K562 treated with DMSO at 1 percent for 24 hours (cell line): ENCODE data around the gene GP1BA. TPM values are rescaled to one million over a fixed set of nuclear protein-coding genes. Genes with fewer than 3 reads are reported as not detected.

Experiments used
- total RNA-seq: library from RNA; unstranded; fragments of 300-600 nt; gene quantifications from 2 replicates; pipeline ENCODE4 v1.2.3, GENCODE V29; 2022; ENCODE audit warnings: low read depth; ENCODE audit not compliant: insufficient read depth

The GP1BA gene
- total RNA-seq = 0.86 and 1.1 TPM in 2 replicates

DNA sequence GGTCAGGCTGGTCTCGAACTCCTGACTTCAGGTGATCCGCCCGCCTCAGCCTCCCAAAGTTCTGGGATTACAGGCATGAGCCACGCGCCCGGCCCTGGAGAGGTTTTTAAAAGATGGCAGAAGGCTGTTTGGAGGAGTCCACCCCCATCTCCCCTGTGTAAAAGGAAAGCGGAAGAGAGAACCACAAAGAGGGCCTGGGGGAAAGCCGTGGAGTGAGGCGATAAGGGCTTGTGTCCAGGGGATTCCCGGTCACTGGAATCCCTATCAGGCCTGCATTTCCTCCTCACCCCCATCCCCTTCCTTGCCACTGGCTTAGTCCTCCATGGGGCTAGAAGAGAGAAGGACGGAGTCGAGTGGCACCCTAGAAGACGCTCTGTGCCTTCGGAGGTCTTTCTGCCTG, at the start of gene GP1BA:
Gene GP1BA, plus strand, starts transcription at position 315 of the 400 bp plus-strand sequence. CDS start 328 bp downstream, outside the sequence.

DNA sequence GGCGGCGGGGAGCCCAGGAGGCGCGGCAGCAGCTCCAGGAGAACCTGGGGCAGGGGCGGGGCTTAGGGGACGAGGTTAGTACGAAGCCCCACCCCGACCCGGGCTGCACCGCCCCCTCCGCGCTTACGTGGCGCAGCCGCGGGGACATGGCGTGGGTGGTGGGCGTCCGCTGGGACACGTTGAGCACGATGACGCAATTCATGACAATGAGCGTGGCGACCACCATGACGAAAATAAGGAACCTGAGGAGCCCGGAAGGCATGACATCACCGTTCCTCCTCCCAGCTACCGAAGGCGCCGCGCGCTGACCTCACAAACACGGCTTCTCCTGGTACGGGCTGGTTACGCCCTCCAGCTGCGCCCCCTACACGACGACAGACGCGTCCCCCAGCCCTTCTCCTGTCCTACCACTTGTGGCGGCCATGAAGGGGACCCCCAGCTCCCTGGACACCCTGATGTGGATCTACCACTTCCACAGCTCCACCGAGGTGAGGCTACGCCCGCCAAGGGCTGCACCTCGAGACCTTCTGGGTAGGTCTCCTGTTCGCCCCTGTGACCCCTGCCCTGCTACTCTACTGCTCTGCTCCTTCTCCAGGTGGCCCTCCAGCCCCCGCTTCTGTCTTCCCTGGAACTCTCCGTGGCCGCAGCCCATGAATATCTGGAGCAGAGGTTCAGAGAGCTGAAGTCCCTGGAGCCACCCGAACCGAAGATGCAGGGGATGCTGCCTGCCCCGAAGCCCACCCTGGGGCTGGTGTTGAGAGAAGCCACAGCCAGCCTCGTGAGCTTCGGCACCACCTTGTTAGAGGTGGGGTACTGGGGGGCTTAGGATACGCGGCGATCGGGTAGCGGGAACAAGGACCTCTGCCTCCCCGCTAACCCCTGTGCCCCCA, 32.5 kb upstream of the GP1BA start, which contains the start of gene C17orf107:
Gene C17orf107, plus strand, starts transcription at position 196 of the 890 bp plus-strand sequence. Its CDS starts 227 bp downstream, at position 423.

DNA sequence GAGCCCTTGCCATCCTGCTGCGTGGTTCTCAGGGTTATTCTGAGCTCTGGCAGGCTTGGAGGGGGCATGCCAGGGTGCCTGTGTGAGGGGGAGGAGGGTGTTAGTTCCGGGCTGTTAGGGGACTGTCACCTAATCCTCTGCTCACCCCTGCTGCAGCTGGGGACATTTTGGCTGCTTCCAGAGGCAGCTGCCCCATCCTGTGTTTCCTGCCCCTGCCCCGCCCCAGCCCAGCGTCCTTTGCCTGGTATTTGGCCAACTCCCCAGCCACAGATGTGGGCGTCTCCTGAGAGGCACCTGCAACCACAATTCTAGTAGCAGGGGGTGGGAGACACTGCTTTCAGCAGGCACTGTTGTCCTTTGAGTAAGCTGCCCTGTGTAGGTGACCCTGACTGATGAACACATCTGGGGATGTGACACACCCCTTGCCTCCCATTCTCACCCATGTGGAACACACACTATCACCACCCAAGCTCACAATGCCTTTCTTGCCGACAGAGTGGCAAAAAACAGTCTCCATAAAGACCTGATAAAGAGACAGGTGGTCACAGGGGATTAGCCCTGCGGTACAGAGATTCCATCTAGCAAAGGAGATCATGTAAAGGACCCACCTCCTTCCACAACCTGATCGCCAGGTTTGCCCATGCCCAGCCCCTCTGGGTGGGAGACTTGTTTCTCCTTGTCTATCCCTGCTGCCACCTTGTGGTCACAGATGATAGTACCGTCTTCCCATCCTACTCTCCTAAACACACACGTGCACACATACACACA, 28.8 kb upstream of the GP1BA start, which contains the start of gene CHRNE:
Gene CHRNE, minus strand, starts transcription at position 48 of the 768 bp plus-strand sequence. Its CDS starts 35 bp downstream, at position 13.

DNA sequence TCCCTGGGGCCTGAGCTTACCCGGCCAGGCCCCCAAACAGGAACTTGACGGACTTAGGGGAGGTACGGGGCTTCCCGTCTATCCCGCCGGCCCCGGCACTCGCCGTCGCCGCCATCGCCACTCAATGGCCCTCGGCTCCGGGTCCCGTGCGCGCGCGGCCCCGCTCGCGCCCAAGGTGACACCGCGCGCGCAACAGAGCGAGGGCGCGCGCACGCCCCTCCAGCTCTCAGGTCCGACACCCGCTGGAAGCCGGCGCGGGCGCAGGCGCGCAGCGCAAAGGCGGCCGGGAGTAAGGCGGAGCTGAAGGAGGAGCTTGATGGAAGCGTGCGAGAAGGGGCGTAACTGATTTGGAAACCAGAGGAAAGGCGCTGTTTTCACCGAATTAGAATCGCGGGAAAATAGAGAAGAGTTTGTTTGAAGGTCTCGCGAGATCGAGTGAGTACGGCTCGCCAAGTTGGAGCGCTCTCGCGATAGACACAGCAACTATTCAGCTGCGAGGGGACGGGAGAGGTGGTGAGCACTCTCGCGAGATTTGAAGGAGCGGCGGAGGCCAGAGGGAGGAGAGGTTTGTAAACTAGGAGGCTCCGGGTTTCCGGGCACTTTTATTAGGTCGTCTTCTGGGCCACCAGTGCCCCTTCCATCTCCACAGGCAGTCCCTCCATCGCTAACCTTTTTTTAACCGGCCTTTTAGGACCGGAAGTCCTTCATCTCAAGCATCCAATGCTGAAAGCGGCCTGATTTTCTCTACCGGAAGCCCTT, 7.9 kb downstream of the GP1BA start, which contains the start of the genes RNF167 and SLC25A11:
Gene RNF167, plus strand, starts transcription at position 473 of the 759 bp plus-strand sequence. CDS start 642 bp downstream, outside the sequence.
Gene SLC25A11, minus strand, starts transcription at position 251 of the 759 bp plus-strand sequence. Its CDS starts 136 bp downstream, at position 115.

DNA sequence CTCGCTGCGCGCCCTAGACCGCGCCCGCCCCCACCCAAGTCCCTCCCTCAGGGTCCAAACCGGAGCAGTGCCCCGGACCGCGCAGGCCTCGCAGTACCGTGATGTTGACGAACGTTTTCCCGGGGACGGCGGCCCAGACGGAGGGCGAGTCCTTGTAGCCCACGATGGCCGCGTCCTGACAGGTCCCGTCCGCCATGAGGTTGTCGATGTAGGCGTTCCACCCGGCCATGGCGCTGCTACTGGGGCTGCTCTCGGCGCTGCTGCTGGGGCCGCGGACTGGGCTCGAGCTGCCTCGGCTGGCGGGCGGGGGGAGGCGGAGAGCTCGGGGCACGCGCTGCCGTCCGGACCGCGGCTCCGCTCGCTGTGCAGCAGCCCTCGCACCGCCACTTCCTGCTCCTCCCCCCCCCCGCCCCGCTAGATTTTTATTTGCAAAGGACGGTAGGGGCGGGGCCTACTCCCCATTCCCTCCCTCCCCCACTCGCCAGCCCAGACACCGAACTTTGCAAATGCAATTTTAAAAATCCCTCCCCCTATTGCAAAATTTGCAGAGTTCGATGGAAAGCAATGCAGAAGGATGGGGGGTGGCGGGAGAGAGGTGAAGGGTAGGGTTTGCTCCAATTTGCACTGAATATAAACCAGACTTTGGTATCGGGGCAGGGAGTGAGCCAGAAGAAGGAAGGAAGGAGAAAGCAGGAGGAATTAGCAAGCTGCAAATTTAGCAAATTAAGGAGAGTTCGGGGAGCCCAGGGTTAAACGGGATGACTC, 16.3 kb downstream of the GP1BA start, which contains the start of gene PFN1:
Gene PFN1, minus strand, starts transcription at position 365 of the 765 bp plus-strand sequence. Its CDS starts 136 bp downstream, at position 229.

DNA sequence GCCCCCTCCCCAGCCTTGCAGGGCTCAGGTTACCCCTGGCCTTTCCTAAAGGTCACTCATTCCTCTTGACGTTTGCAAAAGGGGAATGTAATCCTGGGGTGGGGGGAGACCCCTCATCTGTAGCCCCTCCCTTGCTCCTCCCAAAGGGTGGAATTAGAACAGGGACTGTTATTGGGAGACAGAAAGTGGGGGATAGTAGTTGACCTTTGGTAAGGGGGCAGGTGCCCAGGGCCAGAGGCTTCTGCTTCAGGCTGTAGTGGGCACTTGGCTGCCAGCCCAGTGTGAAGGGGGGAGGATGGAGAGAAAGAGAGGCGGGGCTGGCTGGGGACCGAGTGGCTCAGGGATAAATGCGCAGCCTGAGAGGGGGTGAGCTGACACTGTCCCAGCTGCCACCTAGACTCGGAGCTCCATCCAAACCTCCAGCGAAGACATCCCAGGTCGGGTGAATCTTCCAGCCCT, 18.7 kb downstream of the GP1BA start, which contains the start of gene ENO3:
Gene ENO3, plus strand, starts transcription at position 374 of the 459 bp plus-strand sequence. CDS start 711 bp downstream, outside the sequence.

DNA sequence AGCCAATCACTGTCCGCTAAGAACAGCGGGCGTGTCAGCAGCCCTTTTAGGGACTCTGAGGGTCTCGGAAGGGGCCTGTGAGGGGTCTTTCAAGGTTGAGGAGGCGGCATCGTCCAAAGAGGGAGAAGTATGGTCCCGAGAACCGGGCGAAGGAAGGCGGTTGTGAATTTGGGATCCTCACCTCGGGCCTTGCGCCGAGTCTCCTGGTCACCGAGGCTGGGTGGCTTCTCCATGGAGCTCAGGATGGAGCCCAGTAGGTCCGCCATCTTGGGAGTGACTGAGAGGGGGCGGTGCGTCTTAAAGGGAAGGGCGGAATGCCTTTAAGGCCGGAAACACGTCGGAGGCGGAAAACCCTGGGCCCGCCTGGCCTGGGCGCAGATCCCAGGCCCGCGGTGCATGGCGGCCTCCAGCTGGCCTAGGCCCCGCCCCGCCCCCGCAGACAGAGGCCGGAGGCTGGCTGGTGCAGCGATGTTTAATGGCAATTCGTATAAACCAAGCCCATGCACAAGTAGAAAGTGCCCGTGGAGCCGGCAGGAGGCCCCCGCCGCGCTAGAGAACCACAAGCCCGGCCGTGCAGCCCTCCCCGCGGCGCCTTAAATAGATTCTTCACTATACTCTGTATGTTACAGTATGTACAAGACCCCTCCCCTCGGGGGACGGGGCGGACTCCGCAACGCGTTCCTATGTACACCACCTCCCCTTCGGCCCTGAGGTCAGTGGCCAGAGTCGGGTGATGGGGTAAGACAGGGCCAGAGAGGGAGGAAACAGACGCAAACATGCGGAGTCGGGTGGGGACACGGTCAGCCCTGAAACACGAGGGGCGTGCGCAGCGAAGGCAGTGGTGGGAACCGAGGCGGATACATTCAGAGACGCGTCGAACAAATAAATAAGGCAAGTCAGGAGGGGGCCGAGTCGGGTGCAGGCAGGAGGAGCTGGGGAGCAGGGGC, 35.7 kb downstream of the GP1BA start, which contains the start of gene SPAG7:
Gene SPAG7, minus strand, starts transcription at position 279 of the 947 bp plus-strand sequence. Its CDS starts 13 bp downstream, at position 266.

Other genes starting within 250 kb of the GP1BA start
- gene PELP1, start 228.1 kb upstream of the GP1BA start, total RNA-seq = 52.3 and 54.2 TPM in 2 replicates
- gene ARRB2, start 221.6 kb upstream of the GP1BA start, total RNA-seq = 26.7 and 34.6 TPM in 2 replicates
- 10.4 and 13.5 TPM in 2 replicates for gene MED11, start 200.8 kb upstream of the GP1BA start, total RNA-seq
- not detected in 2 replicates for gene ZMYND15, start 192.4 kb upstream of the GP1BA start, total RNA-seq
- gene CXCL16, start 192.3 kb upstream of the GP1BA start, total RNA-seq = 1.6 and 2.9 TPM in 2 replicates
- not detected in 2 replicates for gene TM4SF5, start 160.4 kb upstream of the GP1BA start, total RNA-seq
- 1.9 TPM in 1 of 2 replicates, not detected in the other for gene VMO1, start 145.9 kb upstream of the GP1BA start, total RNA-seq
- gene GLTPD2, start 143.3 kb upstream of the GP1BA start, total RNA-seq = 1.3 TPM in 1 of 2 replicates, not detected in the other
- 162 and 175 TPM in 2 replicates for gene PSMB6, start 136.1 kb upstream of the GP1BA start, total RNA-seq
- gene PLD2, start 125.1 kb upstream of the GP1BA start, total RNA-seq = 8.9 and 9.0 TPM in 2 replicates
- gene MINK1, start 98.9 kb upstream of the GP1BA start, total RNA-seq = 30.9 and 35.6 TPM in 2 replicates
- 0.17 and 0.43 TPM in 2 replicates for gene C17orf107, start 32.7 kb upstream of the GP1BA start, total RNA-seq
- gene CHRNE, start 29.2 kb upstream of the GP1BA start, total RNA-seq = 0.15 TPM in 1 of 2 replicates, not detected in the other
- gene SLC25A11, start 7.8 kb downstream of the GP1BA start, total RNA-seq = 84.5 and 100 TPM in 2 replicates
- 46.4 and 53.2 TPM in 2 replicates for gene RNF167, start 8.0 kb downstream of the GP1BA start, total RNA-seq
- 624 and 626 TPM in 2 replicates for gene PFN1, start 16.3 kb downstream of the GP1BA start, total RNA-seq
- 9.5 and 10.7 TPM in 2 replicates for gene ENO3, start 18.8 kb downstream of the GP1BA start, total RNA-seq
- gene SPAG7, start 35.5 kb downstream of the GP1BA start, total RNA-seq = 41.3 and 42.4 TPM in 2 replicates
- gene CAMTA2, start 55.4 kb downstream of the GP1BA start, total RNA-seq = 23.3 and 26.0 TPM in 2 replicates
- gene INCA1, start 65.2 kb downstream of the GP1BA start, total RNA-seq = 0.35 TPM in 1 of 2 replicates, not detected in the other
- 15.5 and 16.9 TPM in 2 replicates for gene KIF1C, start 65.7 kb downstream of the GP1BA start, total RNA-seq
- not detected in 2 replicates for gene SLC52A1, start 103.1 kb downstream of the GP1BA start, total RNA-seq
- not detected in 2 replicates for gene ZFP3, start 146.2 kb downstream of the GP1BA start, total RNA-seq
- 3.7 and 7.2 TPM in 2 replicates for gene ZNF232, start 179.6 kb downstream of the GP1BA start, total RNA-seq
- not detected in 2 replicates for gene USP6, start 183.8 kb downstream of the GP1BA start, total RNA-seq